Measurements from ENCODE around the gene GPR148. TPM values are rescaled to one million over a fixed set of nuclear protein-coding genes. Genes with fewer than 3 reads are reported as not detected.
"Not testable (repeated sequence)": the region's sequence is repeated elsewhere in the genome, so short reads cannot be mapped to it uniquely, and the experiment has no call there.

GPR148 gene
- total RNA-seq, 4 donors from 2014 or later: not detected

GRCh38 chr2:130724455-130724854 lies 4.4 kb upstream of the GPR148 start:
- TF ChIP-seq, protein P1, sequence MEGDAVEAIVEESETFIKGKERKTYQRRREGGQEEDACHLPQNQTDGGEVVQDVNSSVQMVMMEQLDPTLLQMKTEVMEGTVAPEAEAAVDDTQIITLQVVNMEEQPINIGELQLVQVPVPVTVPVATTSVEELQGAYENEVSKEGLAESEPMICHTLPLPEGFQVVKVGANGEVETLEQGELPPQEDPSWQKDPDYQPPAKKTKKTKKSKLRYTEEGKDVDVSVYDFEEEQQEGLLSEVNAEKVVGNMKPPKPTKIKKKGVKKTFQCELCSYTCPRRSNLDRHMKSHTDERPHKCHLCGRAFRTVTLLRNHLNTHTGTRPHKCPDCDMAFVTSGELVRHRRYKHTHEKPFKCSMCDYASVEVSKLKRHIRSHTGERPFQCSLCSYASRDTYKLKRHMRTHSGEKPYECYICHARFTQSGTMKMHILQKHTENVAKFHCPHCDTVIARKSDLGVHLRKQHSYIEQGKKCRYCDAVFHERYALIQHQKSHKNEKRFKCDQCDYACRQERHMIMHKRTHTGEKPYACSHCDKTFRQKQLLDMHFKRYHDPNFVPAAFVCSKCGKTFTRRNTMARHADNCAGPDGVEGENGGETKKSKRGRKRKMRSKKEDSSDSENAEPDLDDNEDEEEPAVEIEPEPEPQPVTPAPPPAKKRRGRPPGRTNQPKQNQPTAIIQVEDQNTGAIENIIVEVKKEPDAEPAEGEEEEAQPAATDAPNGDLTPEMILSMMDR (IDR thresholded peaks at IDR 0.05): no peak
- TF ChIP-seq POLR2A (IDR thresholded peaks at IDR 0.05): no peak
- H3K4me1 ChIP-seq: peaks cover 6 to 22% (median 8%) of the 10 kb centered on the region in 4 donors

DNA sequence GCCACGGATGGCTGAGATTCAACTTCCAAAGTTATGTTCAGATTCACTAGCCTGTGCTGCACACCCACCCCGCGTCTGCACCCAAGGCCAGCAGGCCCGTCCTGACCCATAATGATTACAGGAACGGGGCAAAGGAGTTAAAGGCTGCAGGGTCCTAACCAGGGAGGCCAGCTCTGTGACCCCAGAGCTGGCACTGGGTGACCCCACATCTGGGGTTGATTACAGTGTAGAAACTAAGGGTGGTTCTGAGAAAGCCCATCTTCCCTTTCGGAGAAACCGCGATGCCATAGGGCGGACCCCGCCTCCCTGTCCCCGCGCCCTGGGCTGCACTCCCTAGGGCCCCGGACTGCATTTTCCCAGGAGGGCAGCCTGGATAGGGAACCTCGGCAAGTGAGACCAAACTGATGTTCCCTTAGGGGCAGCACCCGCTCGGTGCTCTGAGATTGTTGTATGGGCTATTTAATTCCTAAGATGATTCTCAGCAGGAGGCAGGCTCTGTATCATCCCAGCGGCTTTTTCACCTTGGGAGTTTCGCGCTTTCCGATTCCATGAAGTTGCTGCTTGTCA lies 2.2 kb upstream of the GPR148 start:
- no peak for TF ChIP-seq POLR2A (IDR thresholded peaks at IDR 0.05)
- TF ChIP-seq, protein P1 (IDR thresholded peaks at IDR 0.05): no peak
- no peaks in the 10 kb centered on the region for H3K36me3 ChIP-seq
- H3K4me1 ChIP-seq: peaks cover 6 to 22% (median 8%) of the 10 kb centered on the region in 4 donors
- DNase-seq: no peak
- H3K4me3 ChIP-seq: peak overlapping the region; percentile 30 to 60 (median 50)
- H3K9me3 ChIP-seq: no peaks in the 10 kb centered on the region
- H3K27ac ChIP-seq: peak overlapping the region in 3 of 4 donors; percentile 43 to 75 (median 61)
- no peaks in the 10 kb centered on the region for H3K27me3 ChIP-seq

More at GRCh38 chr2:130724455-130724854, 4.4 kb upstream of the GPR148 start:
- Histone ChIP-seq H3K27ac (no peak overlapping the region), H3K27me3 (no peaks in the 10 kb centered on the region), H3K4me3 (no peak overlapping the region), H3K36me3 (no peaks in the 10 kb centered on the region), H3K9me3 (no peaks in the 10 kb centered on the region)
- no peak for DNase-seq

GRCh38 chr2:130727286-130727924 lies 1.5 kb upstream of the GPR148 start:
- peak overlapping the region; percentile 30 to 60 (median 50) for H3K4me3 ChIP-seq
- no peak for TF ChIP-seq POLR2A (IDR thresholded peaks at IDR 0.05)
- TF ChIP-seq, protein P1 (IDR thresholded peaks at IDR 0.05): no peak
- no peaks in the 10 kb centered on the region for H3K36me3 ChIP-seq
- peak; percentile 75 to 92 (median 80) for DNase-seq
- no peaks in the 10 kb centered on the region for H3K27me3 ChIP-seq
- H3K4me1 ChIP-seq: peaks cover 6 to 22% (median 8%) of the 10 kb centered on the region in 4 donors
- H3K9me3 ChIP-seq: no peaks in the 10 kb centered on the region
- H3K27ac ChIP-seq: peak overlapping the region; percentile 33 to 75 (median 52)

GRCh38 chr2:130728007-130728454 lies 839 bp upstream of the GPR148 start:
- no peak for DNase-seq
- Histone ChIP-seq H3K4me3 (peak overlapping the region; percentile 30 to 60 (median 50)), H3K27ac (peak overlapping the region in 3 of 4 donors; percentile 43 to 75 (median 62)), H3K4me1 (peaks cover 6 to 22% (median 8%) of the 10 kb centered on the region in 4 donors), H3K27me3 (no peaks in the 10 kb centered on the region), H3K36me3 (no peaks in the 10 kb centered on the region), H3K9me3 (no peaks in the 10 kb centered on the region)
- no peak for TF ChIP-seq POLR2A (IDR thresholded peaks at IDR 0.05)
- TF ChIP-seq, protein P1 (IDR thresholded peaks at IDR 0.05): no peak

DNA sequence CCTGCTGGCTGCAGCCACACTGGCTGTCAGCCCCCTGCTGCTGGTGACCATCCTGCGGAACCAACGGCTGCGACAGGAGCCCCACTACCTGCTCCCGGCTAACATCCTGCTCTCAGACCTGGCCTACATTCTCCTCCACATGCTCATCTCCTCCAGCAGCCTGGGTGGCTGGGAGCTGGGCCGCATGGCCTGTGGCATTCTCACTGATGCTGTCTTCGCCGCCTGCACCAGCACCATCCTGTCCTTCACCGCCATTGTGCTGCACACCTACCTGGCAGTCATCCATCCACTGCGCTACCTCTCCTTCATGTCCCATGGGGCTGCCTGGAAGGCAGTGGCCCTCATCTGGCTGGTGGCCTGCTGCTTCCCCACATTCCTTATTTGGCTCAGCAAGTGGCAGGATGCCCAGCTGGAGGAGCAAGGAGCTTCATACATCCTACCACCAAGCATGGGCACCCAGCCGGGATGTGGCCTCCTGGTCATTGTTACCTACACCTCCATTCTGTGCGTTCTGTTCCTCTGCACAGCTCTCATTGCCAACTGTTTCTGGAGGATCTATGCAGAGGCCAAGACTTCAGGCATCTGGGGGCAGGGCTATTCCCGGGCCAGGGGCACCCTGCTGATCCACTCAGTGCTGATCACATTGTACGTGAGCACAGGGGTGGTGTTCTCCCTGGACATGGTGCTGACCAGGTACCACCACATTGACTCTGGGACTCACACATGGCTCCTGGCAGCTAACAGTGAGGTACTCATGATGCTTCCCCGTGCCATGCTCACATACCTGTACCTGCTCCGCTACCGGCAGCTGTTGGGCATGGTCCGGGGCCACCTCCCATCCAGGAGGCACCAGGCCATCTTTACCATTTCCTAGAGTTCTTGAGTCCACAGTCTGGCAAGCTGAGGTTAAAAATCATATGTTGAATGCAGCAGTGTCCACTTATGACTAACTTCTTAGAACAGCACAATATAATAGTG lies 741 bp downstream of the GPR148 start:
- peaks cover 6 to 22% (median 8%) of the 10 kb centered on the region in 4 donors for H3K4me1 ChIP-seq
- DNase-seq: no peak
- H3K9me3 ChIP-seq: no peaks in the 10 kb centered on the region
- no peak overlapping the region for H3K4me3 ChIP-seq
- no peak overlapping the region for H3K27ac ChIP-seq
- TF ChIP-seq, protein P1 (IDR thresholded peaks at IDR 0.05): no peak
- no peaks in the 10 kb centered on the region for H3K36me3 ChIP-seq
- H3K27me3 ChIP-seq: no peaks in the 10 kb centered on the region

DNA sequence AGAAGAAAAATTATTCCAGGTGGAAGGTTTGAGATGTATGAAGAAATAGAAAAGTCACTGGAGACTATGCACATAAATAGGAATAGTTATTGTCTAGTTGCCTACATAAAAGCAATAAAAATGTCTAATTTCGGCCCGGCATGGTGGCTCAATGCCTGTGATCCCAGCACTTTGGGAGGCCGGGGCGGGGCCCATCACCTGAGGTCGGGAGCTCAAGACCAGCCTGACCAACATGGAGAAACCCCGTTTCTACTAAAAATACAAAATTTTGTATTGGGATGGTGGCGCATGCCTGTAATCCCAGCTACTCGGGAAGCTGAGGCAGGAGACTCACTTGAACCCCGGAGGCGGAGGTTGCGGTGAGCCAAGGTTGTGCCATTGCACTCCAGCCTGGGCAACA lies 3.4 kb downstream of the GPR148 start:
- H3K9me3 ChIP-seq, H3K4me3 ChIP-seq, H3K36me3 ChIP-seq, DNase-seq, H3K27me3 ChIP-seq, H3K27ac ChIP-seq, H3K4me1 ChIP-seq: not testable (repeated sequence)
